ENCODE results near the gene SYT6. TPM values are rescaled to one million over a fixed set of nuclear protein-coding genes. Genes with fewer than 3 reads are reported as not detected.

The SYT6 gene
- total and polyA plus RNA-seq, 11 donors: 0.08 to 0.77 (median 0.15) TPM; not detected in 7

DNA sequence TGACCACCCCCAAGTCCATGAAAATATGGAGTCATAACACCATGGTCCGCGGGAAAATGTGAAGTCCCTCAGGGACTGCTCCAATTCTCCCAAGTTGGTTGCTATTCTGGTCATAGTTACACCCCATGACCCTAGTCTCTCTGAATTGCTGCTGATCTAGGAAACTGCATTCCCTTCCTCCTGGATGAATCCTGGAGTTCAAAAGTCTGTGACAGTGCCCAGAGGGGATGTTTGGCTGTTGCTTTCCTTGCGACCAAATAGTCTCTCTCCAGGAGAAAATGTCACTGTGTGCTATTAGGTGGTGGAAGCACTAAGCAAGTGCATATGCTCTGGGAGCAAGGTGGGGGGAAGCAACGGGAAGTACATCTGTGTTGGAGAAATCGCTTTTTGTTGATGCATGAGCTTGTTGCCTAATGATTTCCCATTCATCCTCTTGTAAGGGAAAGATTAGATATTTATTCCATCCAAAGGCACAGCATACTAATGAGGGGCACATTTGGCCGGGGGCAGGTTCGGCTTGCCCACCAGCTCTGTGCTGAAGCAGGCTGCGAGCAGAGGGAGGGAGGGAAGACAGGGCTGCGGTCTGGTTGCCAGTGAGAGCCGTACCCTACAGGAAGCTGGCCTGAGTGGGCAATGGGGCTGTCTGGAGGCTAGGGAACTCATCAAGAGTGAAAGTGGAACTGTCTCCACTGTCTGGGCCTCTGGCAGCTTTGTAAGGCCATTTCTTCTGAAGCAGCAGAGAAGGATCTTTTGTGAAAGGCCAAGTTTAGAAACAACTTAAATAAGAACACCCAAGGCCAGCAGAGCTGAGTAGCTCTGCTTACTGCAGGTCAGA lies 27.2 kb downstream of the SYT6 start:
- Histone ChIP-seq H3K4me3 (no peak overlapping the region), H3K27ac (peak overlapping the region in 1 of 12 donors; percentile 85), H3K9me3 (no peaks in the 10 kb centered on the region), H3K4me1 (peaks cover 0 to 30% (median 0%) of the 10 kb centered on the region in 12 donors), H3K27me3 (peaks cover 0 to 4% (median 0%) of the 10 kb centered on the region in 9 donors), H3K36me3 (no peaks in the 10 kb centered on the region)
- TF ChIP-seq CTCF (IDR thresholded peaks at IDR 0.05) (no peak), POLR2A (IDR thresholded peaks at IDR 0.05) (no peak)
- intact Hi-C loops (cut with DNase I): no loop called here
- ATAC-seq: peak in 3 of 4 donors; percentile 42 to 73 (median 63)
- peak in 2 of 5 donors; percentile 17 to 34 for DNase-seq
- WGBS, 4 donors: 75 to 79% (median 76%) methylated on average over 10 of the region's 10 CpGs

DNA sequence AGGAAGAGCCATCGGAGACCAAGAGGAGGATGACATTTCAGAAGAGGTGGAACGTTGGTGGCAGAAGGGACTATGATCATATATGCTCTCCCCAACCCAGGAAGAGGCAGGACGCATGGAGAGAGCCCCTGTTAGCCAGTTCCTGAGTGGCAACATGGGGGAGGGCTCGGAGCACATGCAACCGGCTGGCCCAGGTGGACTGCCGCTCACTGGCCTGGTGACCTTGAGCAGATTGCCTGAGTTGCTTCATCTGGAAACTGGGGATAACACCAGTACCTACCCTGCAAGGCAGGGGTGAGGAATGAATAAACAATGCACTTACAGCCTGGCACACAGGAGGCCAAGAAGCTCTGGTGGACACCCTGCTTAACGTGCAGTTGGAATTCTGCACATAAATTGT lies 29.0 kb downstream of the SYT6 start:
- Histone ChIP-seq H3K9me3 (no peaks in the 10 kb centered on the region), H3K27me3 (peaks cover 0 to 3% (median 0%) of the 10 kb centered on the region in 9 donors), H3K4me3 (no peak overlapping the region), H3K27ac (no peak overlapping the region), H3K4me1 (peaks cover 0 to 21% (median 0%) of the 10 kb centered on the region in 12 donors), H3K36me3 (no peaks in the 10 kb centered on the region)
- DNase-seq (no peak), ATAC-seq (no peak)
- 81 to 98% (median 92%) methylated on average over 7 of the region's 7 CpGs for WGBS, 4 donors
- intact Hi-C loops (cut with DNase I): no loop called here
- TF ChIP-seq POLR2A (IDR thresholded peaks at IDR 0.05): no peak

- Histone ChIP-seq H3K9me3 (no peaks in the 10 kb centered on the region), H3K4me1 (peaks cover 0 to 18% (median 0%) of the 10 kb centered on the region in 12 donors), H3K36me3 (no peaks in the 10 kb centered on the region), H3K27ac (no peak overlapping the region), H3K4me3 (no peak overlapping the region), H3K27me3 (peaks cover 0 to 8% (median 0%) of the 10 kb centered on the region in 9 donors)
- TF ChIP-seq POLR2A (IDR thresholded peaks at IDR 0.05): no peak
- TF ChIP-seq CTCF (IDR thresholded peaks at IDR 0.05): peak in 1 of 12 donors; percentile 19
- intact Hi-C loops (cut with DNase I): no loop called here
- ATAC-seq: peak in 1 of 4 donors; percentile 22
- 67 to 75% (median 68%) methylated on average over 9 of the region's 9 CpGs for WGBS, 4 donors
- DNase-seq: no peak
These were observed 30.6 kb downstream of the SYT6 start for GRCh38 chr1:114122941-114123618.

DNA sequence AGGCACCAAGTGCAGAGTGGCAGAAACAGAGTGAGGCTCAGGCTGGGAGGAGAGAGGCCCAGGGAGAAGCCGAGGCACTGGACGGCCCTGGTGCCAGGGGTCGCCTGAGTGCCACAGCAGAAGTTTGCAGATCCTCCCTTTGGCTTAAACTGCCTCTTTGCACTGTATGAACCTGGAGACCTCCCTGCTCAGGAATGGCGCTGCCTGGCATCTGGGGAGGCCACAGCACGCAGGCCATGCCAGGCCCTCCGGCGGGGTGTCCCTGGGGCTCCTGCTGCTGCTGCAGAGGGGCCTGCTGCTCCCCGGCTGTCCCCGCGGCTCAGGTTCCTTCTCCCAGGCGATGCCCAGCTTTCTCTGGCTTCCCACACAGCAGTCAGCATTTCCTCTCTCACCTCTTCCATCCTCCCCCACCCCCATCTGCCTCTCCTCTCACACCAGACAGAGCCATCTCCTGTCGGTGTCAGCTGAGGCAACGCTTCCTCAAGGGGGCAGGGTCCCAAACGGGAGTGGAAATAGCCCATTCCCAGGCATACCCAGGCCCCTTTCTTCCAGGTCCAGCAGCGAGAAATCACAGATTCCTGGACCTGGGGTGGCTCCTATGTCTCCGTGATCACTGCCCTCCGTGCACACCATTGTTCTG lies 35.2 kb downstream of the SYT6 start:
- WGBS, 4 donors: 49 to 67% (median 60%) methylated on average over 15 to 17 of the region's 17 CpGs
- intact Hi-C loops (cut with DNase I): loop anchor here in 1 of 10 donors (10.0 kb wide), 1 partner anchor 166 kb away; no protein-coding TSS in a partner anchor
- Histone ChIP-seq H3K27ac (no peak overlapping the region), H3K27me3 (peaks cover 0 to 8% (median 0%) of the 10 kb centered on the region in 9 donors), H3K4me3 (no peak overlapping the region), H3K9me3 (no peaks in the 10 kb centered on the region), H3K36me3 (no peaks in the 10 kb centered on the region), H3K4me1 (peaks cover 0 to 15% (median 0%) of the 10 kb centered on the region in 12 donors)
- ATAC-seq (no peak), DNase-seq (no peak)
- TF ChIP-seq POLR2A (IDR thresholded peaks at IDR 0.05) (no peak), CTCF (IDR thresholded peaks at IDR 0.05) (no peak)
